Panc1 (cell line): ENCODE measurements around the gene HOXC6. TPM values are rescaled to one million over a fixed set of nuclear protein-coding genes. Genes with fewer than 3 reads are reported as not detected.

Source experiments
- ATAC-seq: fragments of 200-7000 bp; cut with Tn5 transposase; 2 replicates; pipeline ENCODE4 v1.9.1; 2020; ENCODE audit warnings: mild to moderate bottlenecking, moderate library complexity
- BruUV-seq: library from RNA; stranded (reverse); fragments of 400-500 nt; replicated peaks from 2 replicates; lab custom pipeline; 2021; lab: Mats Ljungman, UMichigan
- CTCF ChIA-PET: fragments of 300-600 bp; sonication (Branson Sonifier 250); formaldehyde crosslinking; loops from one replicate; lab custom pipeline; 2022; ENCODE audit warnings: antibody characterized with exemption; lab: Charles Lee
- POLR2A ChIA-PET: fragments of 300-600 bp; sonication (Branson Sonifier 250); formaldehyde crosslinking; loops from one replicate; lab custom pipeline; 2022; ENCODE audit warnings: antibody characterized with exemption; lab: Charles Lee
- DNase-seq: peaks from one replicate; pipeline ENCODE4 v3.0.0-alpha.2; 2010; ENCODE audit warnings: low read depth, low spot score
- H3K27ac ChIP-seq: 2 replicates; pipeline ENCODE4 v1.5.1; 2011; ENCODE audit warnings: mild to moderate bottlenecking, low read length, inconsistent platforms
- H3K27me3 ChIP-seq: fragments of 200-500 bp; sonication (Bioruptor generic); 2 replicates; pipeline ENCODE4 v1.6.0; 2014; ENCODE audit warnings: low read length, inconsistent platforms; ENCODE audit not compliant: control insufficient read depth, insufficient read depth
- H3K36me3 ChIP-seq: fragments of 200-500 bp; sonication (Bioruptor generic); 2 replicates; pipeline ENCODE4 v1.5.1; 2014; ENCODE audit warnings: inconsistent platforms, mild to moderate bottlenecking, low read length, moderate library complexity; ENCODE audit not compliant: control insufficient read depth, insufficient read depth
- H3K4me1 ChIP-seq: 2 replicates; pipeline ENCODE4 v1.5.1; 2011; ENCODE audit warnings: inconsistent platforms, mild to moderate bottlenecking, low read length, moderate library complexity; ENCODE audit not compliant: control insufficient read depth, insufficient read depth
- H3K4me3 ChIP-seq, 2 experiments: 2 replicates each; pipeline ENCODE4 v1.5.1; 2011 to 2012; ENCODE audit warnings: low read depth in 2 of 2, low read length in 2 of 2, mild to moderate bottlenecking in 2 of 2, inconsistent platforms in 1 of 2, moderate library complexity in 1 of 2
- H3K9me3 ChIP-seq: fragments of 200-500 bp; sonication (Bioruptor generic); 2 replicates; pipeline ENCODE4 v1.5.1; 2014; ENCODE audit warnings: low read depth, mild to moderate bottlenecking, inconsistent platforms, low read length, moderate library complexity; ENCODE audit not compliant: control insufficient read depth, insufficient read depth
- POLR2AphosphoS5 ChIP-seq: IDR thresholded peaks from 2 replicates; pipeline ENCODE4 v1.6.1; 2012; ENCODE audit warnings: mild to moderate bottlenecking, low read depth, low read length, moderate library complexity
- REST ChIP-seq, 2 experiments: IDR thresholded peaks; 2 replicates each; pipeline ENCODE4 v1.6.1; 2011 to 2012; ENCODE audit warnings: low read depth in 2 of 2, control low read depth in 1 of 2, low read length in 1 of 2, mild to moderate bottlenecking in 1 of 2, moderate library complexity in 1 of 2; ENCODE audit not compliant: insufficient read depth in 1 of 2
- SIN3A ChIP-seq: IDR thresholded peaks from 2 replicates; pipeline ENCODE4 v1.6.1; 2012; ENCODE audit warnings: low read depth, mild to moderate bottlenecking, low read length, moderate library complexity, borderline replicate concordance; ENCODE audit not compliant: insufficient read depth
- TCF7L2 ChIP-seq: IDR thresholded peaks from 2 replicates; pipeline ENCODE4 v1.6.1; 2011; ENCODE audit warnings: mild to moderate bottlenecking, low read depth, low read length, inconsistent platforms
- in situ Hi-C: cut with HindIII; loops from 2 replicates; pipeline ENCODE4 v1.10.0; 2016; ENCODE audit warnings: low sequenced_read_pairs, low pct_unique_long_range_greater_than_20kb
- intact Hi-C: fragments of 100-400 bp; cut with micrococcal nuclease; formaldehyde crosslinking; loops from one replicate; pipeline ENCODE4 v1.10.0; 2022; ENCODE audit not compliant: unreplicated experiment
- total RNA-seq: library from RNA; stranded (reverse); gene quantifications from one replicate; pipeline ENCODE4 v1.2.1, GENCODE V29; 2021; ENCODE audit not compliant: unreplicated experiment
- TF ChIP-seq, protein P1 (sequence below): fragments of 450-650 bp; IDR thresholded peaks from 2 replicates; pipeline ENCODE4 v1.5.1; 2017; ENCODE audit warnings: mild to moderate bottlenecking

The HOXC6 gene
- total RNA-seq, 1 experiment from 2014 or later, result 52.2 TPM

GRCh38 chr12:54005531-54005852, 22.7 kb upstream of the HOXC6 start:
- ChIA-PET CTCF (interaction anchor here (0.6 to 1.1 kb wide), 6 partner anchors 12 to 253 kb away, joined by 3 to 7 read pairs (median 3); no protein-coding TSS in a partner anchor), POLR2A (interaction anchor here (0.5 to 0.7 kb wide), 2 partner anchors 50 to 186 kb away, joined by 3 to 7 read pairs; no protein-coding TSS in a partner anchor)
- ATAC-seq, result peak; percentile 18
- Histone ChIP-seq H3K9me3 (no peaks in the 10 kb centered on the region), H3K27me3 (no peaks in the 10 kb centered on the region), H3K27ac (peak overlapping the region; percentile 99), H3K4me1 (peaks cover 44% of the 10 kb centered on the region), H3K36me3 (peaks cover 3% of the 10 kb centered on the region; the same call in 1 of the 2 replicates), H3K4me3 (peak overlapping the region; percentile 47 to 66)
- no peak for DNase-seq
- no peak for TF ChIP-seq POLR2AphosphoS5
- TF ChIP-seq TCF7L2, result 0 out of 2 replicates have a peak, but pooled peaks have one; percentile 17
- in situ Hi-C loops, result no loop called here
- BruUV-seq, result no TSS peak
- intact Hi-C loops, result no loop called here

DNA sequence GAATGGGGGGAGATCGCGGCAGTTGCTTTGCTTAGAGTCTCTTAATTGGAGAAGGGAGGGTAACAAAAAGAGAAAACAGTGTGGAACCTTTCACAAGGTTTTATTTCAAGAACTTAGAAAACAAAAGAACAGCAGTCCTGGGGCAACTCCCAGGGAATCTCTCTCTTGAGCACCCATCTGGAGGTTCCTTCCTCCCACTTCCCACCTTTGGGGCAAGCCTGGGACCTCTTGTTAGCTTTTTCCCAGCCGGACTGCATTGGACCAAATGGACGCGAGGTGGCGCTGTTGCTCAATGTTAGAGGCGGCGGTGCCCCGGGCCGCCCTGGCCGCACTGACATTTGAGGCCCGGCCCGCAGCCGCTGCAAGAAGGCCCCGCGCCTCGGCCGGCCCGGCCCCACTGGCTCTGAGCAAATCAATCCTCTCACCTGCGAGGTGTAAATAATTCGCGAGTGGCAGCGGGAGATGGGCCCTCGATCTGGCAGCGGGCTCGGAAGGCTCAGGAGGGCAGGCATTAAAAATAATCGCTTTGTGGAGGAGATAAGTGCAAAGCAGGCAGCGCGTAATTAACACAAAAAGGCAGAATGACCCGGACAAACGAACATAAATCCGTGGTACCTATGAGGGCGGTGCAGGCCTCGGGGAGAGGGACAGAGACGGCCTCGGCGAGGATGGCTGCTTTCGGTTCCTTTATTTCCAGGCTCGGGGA, 22.2 kb upstream of the HOXC6 start:
- Histone ChIP-seq H3K27ac (peak overlapping the region; percentile 99), H3K27me3 (no peaks in the 10 kb centered on the region), H3K36me3 (peaks cover 3% of the 10 kb centered on the region; the same call in 1 of the 2 replicates), H3K4me3 (peak overlapping the region; percentile 47 to 66), H3K9me3 (no peaks in the 10 kb centered on the region), H3K4me1 (peaks cover 44% of the 10 kb centered on the region)
- TF ChIP-seq, protein P1, sequence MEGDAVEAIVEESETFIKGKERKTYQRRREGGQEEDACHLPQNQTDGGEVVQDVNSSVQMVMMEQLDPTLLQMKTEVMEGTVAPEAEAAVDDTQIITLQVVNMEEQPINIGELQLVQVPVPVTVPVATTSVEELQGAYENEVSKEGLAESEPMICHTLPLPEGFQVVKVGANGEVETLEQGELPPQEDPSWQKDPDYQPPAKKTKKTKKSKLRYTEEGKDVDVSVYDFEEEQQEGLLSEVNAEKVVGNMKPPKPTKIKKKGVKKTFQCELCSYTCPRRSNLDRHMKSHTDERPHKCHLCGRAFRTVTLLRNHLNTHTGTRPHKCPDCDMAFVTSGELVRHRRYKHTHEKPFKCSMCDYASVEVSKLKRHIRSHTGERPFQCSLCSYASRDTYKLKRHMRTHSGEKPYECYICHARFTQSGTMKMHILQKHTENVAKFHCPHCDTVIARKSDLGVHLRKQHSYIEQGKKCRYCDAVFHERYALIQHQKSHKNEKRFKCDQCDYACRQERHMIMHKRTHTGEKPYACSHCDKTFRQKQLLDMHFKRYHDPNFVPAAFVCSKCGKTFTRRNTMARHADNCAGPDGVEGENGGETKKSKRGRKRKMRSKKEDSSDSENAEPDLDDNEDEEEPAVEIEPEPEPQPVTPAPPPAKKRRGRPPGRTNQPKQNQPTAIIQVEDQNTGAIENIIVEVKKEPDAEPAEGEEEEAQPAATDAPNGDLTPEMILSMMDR, result peak; percentile 91
- TF ChIP-seq POLR2AphosphoS5, result no peak; the same call in 1 of the 2 replicates
- no peak for TF ChIP-seq TCF7L2
- TF ChIP-seq SIN3A, result peak; percentile 72; the same call in 1 of the 2 replicates
- no peak for TF ChIP-seq REST (IDR thresholded peaks at IDR 0.05; ENCODE audit: insufficient read depth in 1 of 2, low read depth in 2 of 2, low read length in 1 of 2)
- ChIA-PET POLR2A (interaction anchor here (0.5 kb wide), 1 partner anchor 50 kb away, joined by 3 read pairs; no protein-coding TSS in a partner anchor), CTCF (interaction anchor here (0.6 to 1.1 kb wide), 7 partner anchors 12 to 253 kb away, joined by 3 to 7 read pairs (median 3); no protein-coding TSS in a partner anchor)
- intact Hi-C loops (loop anchor here (1.0 kb wide), 3 partner anchors 15 to 195 kb away; no protein-coding TSS in a partner anchor), in situ Hi-C loops (no loop called here)
- no TSS peak for BruUV-seq
- ATAC-seq (peak; percentile 56), DNase-seq (no peak)
